Measurements from ENCODE around the gene SLC6A18.

The SLC6A18 gene

DNA sequence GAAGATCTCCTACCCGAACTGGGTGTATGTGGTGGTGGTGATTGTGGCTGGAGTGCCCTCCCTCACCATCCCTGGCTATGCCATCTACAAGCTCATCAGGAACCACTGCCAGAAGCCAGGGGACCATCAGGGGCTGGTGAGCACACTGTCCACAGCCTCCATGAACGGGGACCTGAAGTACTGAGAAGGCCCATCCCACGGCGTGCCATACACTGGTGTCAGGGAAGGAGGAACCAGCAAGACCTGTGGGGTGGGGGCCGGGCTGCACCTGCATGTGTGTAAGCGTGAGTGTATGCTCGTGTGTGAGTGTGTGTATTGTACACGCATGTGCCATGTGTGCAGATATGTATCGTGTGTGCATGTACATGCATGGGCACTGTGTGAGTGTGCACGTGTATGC is 3.5 kb upstream of the SLC6A18 start:
- no peak overlapping the region for H3K4me2 ChIP-seq (ENCODE audit: low read length)
- no peak overlapping the region for H3K27ac ChIP-seq
- H3K27me3 ChIP-seq (ENCODE audit: control insufficient read depth, insufficient read depth, low read length): no peaks in the 10 kb centered on the region
- H2AFZ ChIP-seq: no peak overlapping the region
- H3K9ac ChIP-seq: no peak overlapping the region
- H3K4me1 ChIP-seq: no peaks in the 10 kb centered on the region
- no peaks in the 10 kb centered on the region for H3K9me3 ChIP-seq (ENCODE audit: control insufficient read depth, low read length)
- no peak overlapping the region for H3K4me3 ChIP-seq (ENCODE audit: low read depth, low read length)
- TF ChIP-seq CTCF (IDR thresholded peaks at IDR 0.05): no peak
- no peaks in the 10 kb centered on the region for H3K36me3 ChIP-seq (ENCODE audit: control insufficient read depth, insufficient read depth, low read length)
- no peaks in the 10 kb centered on the region for H3K79me2 ChIP-seq

DNA sequence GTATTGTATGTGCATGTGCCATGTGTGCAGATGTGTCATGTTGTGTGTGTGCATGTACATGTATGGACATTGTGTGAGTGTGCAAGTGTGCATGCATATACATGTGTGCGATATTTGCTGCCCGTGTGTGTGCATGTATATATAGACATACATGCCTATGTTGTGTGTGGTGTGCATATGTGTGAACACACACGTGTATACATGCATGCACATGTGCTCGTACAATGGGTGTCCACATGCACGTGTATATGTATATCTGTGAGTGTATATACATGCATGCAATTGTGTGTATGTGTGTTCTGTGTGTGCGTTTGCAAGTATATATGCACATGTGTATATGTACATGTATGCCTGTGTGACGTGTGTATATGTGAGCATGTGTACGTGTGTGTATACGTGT is 3.0 kb upstream of the SLC6A18 start:
- Histone ChIP-seq H3K4me1 (no peaks in the 10 kb centered on the region), H2AFZ (no peak overlapping the region), H3K36me3 (ENCODE audit: control insufficient read depth, insufficient read depth, low read length) (no peaks in the 10 kb centered on the region), H3K27me3 (ENCODE audit: control insufficient read depth, insufficient read depth, low read length) (no peaks in the 10 kb centered on the region), H3K27ac (no peak overlapping the region), H3K9ac (no peak overlapping the region), H3K9me3 (ENCODE audit: control insufficient read depth, low read length) (no peaks in the 10 kb centered on the region), H3K4me3 (ENCODE audit: low read depth, low read length) (no peak overlapping the region), H3K4me2 (ENCODE audit: low read length) (no peak overlapping the region), H3K79me2 (no peaks in the 10 kb centered on the region)
- TF ChIP-seq CTCF (IDR thresholded peaks at IDR 0.05): no peak

GRCh38 chr5:1222621-1223277 is 2.4 kb upstream of the SLC6A18 start:
- no peaks in the 10 kb centered on the region for H3K9me3 ChIP-seq (ENCODE audit: control insufficient read depth, low read length)
- no peak overlapping the region for H2AFZ ChIP-seq
- no peak overlapping the region for H3K4me3 ChIP-seq (ENCODE audit: low read depth, low read length)
- no peaks in the 10 kb centered on the region for H3K4me1 ChIP-seq
- no peak overlapping the region for H3K9ac ChIP-seq
- no peak overlapping the region for H3K27ac ChIP-seq
- no peak for TF ChIP-seq CTCF (IDR thresholded peaks at IDR 0.05)
- H3K79me2 ChIP-seq: no peaks in the 10 kb centered on the region
- no peaks in the 10 kb centered on the region for H3K36me3 ChIP-seq (ENCODE audit: control insufficient read depth, insufficient read depth, low read length)
- H3K27me3 ChIP-seq (ENCODE audit: control insufficient read depth, insufficient read depth, low read length): no peaks in the 10 kb centered on the region
- no peak overlapping the region for H3K4me2 ChIP-seq (ENCODE audit: low read length)

DNA sequence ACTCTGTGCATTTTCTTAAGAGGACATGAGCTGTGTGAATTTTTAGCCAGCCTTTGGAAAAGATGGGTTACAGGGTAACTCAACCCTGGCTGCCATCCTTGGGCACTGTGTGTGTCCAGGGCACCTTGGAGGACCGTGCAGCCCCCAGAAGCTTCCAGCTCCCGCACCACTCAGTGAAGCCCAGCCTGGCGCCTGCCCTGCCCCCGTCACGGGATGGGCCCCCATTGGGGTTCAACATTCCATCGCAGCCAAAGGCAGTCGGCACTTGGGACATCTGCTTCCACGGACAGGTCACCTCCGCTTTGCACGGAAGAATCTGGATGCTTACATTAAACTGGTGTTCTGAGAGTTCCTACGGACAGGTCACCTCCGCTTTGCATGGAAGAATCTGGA is 1.9 kb upstream of the SLC6A18 start:
- Histone ChIP-seq H3K9me3 (ENCODE audit: control insufficient read depth, low read length) (no peaks in the 10 kb centered on the region), H3K27ac (no peak overlapping the region), H3K4me2 (ENCODE audit: low read length) (no peak overlapping the region), H3K4me3 (ENCODE audit: low read depth, low read length) (no peak overlapping the region), H2AFZ (no peak overlapping the region), H3K36me3 (ENCODE audit: control insufficient read depth, insufficient read depth, low read length) (no peaks in the 10 kb centered on the region), H3K9ac (no peak overlapping the region), H3K4me1 (no peaks in the 10 kb centered on the region), H3K79me2 (no peaks in the 10 kb centered on the region), H3K27me3 (ENCODE audit: control insufficient read depth, insufficient read depth, low read length) (no peaks in the 10 kb centered on the region)
- TF ChIP-seq CTCF (IDR thresholded peaks at IDR 0.05): no peak

GRCh38 chr5:1224631-1225030 is 550 bp upstream of the SLC6A18 start:
- Histone ChIP-seq H3K4me1 (no peaks in the 10 kb centered on the region), H3K4me3 (ENCODE audit: low read depth, low read length) (no peak overlapping the region), H3K9me3 (ENCODE audit: control insufficient read depth, low read length) (no peaks in the 10 kb centered on the region), H3K9ac (no peak overlapping the region), H3K27ac (no peak overlapping the region), H3K4me2 (ENCODE audit: low read length) (no peak overlapping the region), H2AFZ (no peak overlapping the region), H3K79me2 (no peaks in the 10 kb centered on the region), H3K36me3 (ENCODE audit: control insufficient read depth, insufficient read depth, low read length) (no peaks in the 10 kb centered on the region), H3K27me3 (ENCODE audit: control insufficient read depth, insufficient read depth, low read length) (no peaks in the 10 kb centered on the region)
- no peak for TF ChIP-seq CTCF (IDR thresholded peaks at IDR 0.05)
